ENCODE results near the gene HS6ST3. TPM values are rescaled to one million over a fixed set of nuclear protein-coding genes. Genes with fewer than 3 reads are reported as not detected.

Gene HS6ST3
- total RNA-seq, 4 donors from 2014 or later: 0.08 to 0.47 (median 0.41) TPM

DNA sequence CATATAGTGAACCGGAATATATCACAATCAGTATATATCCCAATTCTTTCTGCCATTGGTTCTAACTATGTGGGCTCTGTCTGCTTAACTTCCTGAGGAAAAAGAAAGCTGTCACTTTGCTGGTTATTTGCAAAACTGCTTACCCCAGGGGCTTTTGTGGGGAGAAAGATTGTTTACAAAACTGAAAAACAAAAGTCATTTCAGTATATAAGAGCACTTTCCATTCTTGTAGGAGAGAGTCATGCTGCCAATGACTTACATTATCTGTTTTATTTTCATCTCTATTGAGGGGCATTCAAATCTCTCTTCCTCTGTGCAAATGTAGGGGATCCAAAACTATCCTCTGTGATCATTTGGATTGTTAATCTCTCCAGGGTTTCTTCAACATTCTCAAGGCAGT is 3.2 kb upstream of the HS6ST3 start:
- H3K27ac ChIP-seq: no peak overlapping the region
- H3K4me1 ChIP-seq: peaks cover 19% of the 10 kb centered on the region
- no peak for DNase-seq (ENCODE audit: low spot score in 2 of 2)
- WGBS: 94% methylated on average over 1 of the region's 1 CpG
- peaks cover 55% of the 10 kb centered on the region for H3K27me3 ChIP-seq
- H3K36me3 ChIP-seq: no peaks in the 10 kb centered on the region
- TF ChIP-seq POLR2AphosphoS5 (IDR thresholded peaks at IDR 0.05): no peak
- no peak for TF ChIP-seq POLR2A (IDR thresholded peaks at IDR 0.05)
- TF ChIP-seq, protein P1, sequence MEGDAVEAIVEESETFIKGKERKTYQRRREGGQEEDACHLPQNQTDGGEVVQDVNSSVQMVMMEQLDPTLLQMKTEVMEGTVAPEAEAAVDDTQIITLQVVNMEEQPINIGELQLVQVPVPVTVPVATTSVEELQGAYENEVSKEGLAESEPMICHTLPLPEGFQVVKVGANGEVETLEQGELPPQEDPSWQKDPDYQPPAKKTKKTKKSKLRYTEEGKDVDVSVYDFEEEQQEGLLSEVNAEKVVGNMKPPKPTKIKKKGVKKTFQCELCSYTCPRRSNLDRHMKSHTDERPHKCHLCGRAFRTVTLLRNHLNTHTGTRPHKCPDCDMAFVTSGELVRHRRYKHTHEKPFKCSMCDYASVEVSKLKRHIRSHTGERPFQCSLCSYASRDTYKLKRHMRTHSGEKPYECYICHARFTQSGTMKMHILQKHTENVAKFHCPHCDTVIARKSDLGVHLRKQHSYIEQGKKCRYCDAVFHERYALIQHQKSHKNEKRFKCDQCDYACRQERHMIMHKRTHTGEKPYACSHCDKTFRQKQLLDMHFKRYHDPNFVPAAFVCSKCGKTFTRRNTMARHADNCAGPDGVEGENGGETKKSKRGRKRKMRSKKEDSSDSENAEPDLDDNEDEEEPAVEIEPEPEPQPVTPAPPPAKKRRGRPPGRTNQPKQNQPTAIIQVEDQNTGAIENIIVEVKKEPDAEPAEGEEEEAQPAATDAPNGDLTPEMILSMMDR (IDR thresholded peaks at IDR 0.05): no peak
- no peak for TF ChIP-seq EP300 (IDR thresholded peaks at IDR 0.05)
- no peaks in the 10 kb centered on the region for H3K9me3 ChIP-seq
- H3K4me3 ChIP-seq: no peak overlapping the region

DNA sequence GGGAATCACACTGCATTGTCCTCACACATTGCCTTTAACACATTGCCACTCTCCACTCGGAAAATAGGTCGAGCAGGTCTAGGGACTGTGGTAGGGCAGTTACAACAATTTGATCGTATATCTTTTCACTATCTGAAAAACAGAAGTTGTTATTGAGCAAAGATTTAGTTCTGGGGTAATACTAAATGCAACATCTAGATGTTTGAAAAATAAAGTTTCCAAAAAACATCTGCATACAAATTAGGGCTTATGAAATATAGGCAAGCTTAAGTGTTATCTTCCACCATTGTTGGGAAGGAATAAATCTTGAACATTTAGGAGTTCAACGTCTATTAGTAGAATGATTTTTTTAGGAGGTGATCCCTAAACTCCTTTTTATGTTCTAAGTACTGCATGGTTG is 768 bp upstream of the HS6ST3 start:
- Histone ChIP-seq H3K4me3 (no peak overlapping the region), H3K36me3 (no peaks in the 10 kb centered on the region), H3K27ac (no peak overlapping the region), H3K4me1 (peaks cover 20% of the 10 kb centered on the region), H3K9me3 (no peaks in the 10 kb centered on the region), H3K27me3 (peaks cover 77% of the 10 kb centered on the region)
- TF ChIP-seq EP300 (IDR thresholded peaks at IDR 0.05) (no peak), POLR2A (IDR thresholded peaks at IDR 0.05) (no peak), POLR2AphosphoS5 (IDR thresholded peaks at IDR 0.05) (no peak)
- TF ChIP-seq, protein P1 (IDR thresholded peaks at IDR 0.05): no peak
- DNase-seq (ENCODE audit: low spot score in 2 of 2): no peak
- WGBS: 46% methylated on average over 4 of the region's 4 CpGs

- WGBS: no CpG with 5 or more reads among the region's 133 CpGs
- H3K4me1 ChIP-seq: peaks cover 20% of the 10 kb centered on the region
- H3K27me3 ChIP-seq: peaks cover 78% of the 10 kb centered on the region
- H3K36me3 ChIP-seq: no peaks in the 10 kb centered on the region
- no peak for TF ChIP-seq POLR2AphosphoS5 (IDR thresholded peaks at IDR 0.05)
- TF ChIP-seq, protein P1 (IDR thresholded peaks at IDR 0.05): no peak
- no peak for TF ChIP-seq POLR2A (IDR thresholded peaks at IDR 0.05)
- no peak for TF ChIP-seq EP300 (IDR thresholded peaks at IDR 0.05)
- H3K9me3 ChIP-seq: no peaks in the 10 kb centered on the region
- DNase-seq (ENCODE audit: low spot score in 2 of 2): no peak
- H3K4me3 ChIP-seq: peak overlapping the region; percentile 63
- H3K27ac ChIP-seq: no peak overlapping the region
Observed at GRCh38 chr13:96090240-96091101, 564 bp downstream of the HS6ST3 start.

- no peaks in the 10 kb centered on the region for H3K36me3 ChIP-seq
- peak overlapping the region; percentile 63 for H3K4me3 ChIP-seq
- no peaks in the 10 kb centered on the region for H3K9me3 ChIP-seq
- H3K27me3 ChIP-seq: peaks cover 78% of the 10 kb centered on the region
- TF ChIP-seq, protein P1 (IDR thresholded peaks at IDR 0.05): no peak
- no peak for TF ChIP-seq POLR2AphosphoS5 (IDR thresholded peaks at IDR 0.05)
- no peak for TF ChIP-seq EP300 (IDR thresholded peaks at IDR 0.05)
- TF ChIP-seq POLR2A (IDR thresholded peaks at IDR 0.05): no peak
- 3% methylated on average over 33 of the region's 57 CpGs for WGBS
- peaks cover 20% of the 10 kb centered on the region for H3K4me1 ChIP-seq
- no peak overlapping the region for H3K27ac ChIP-seq
- DNase-seq (ENCODE audit: low spot score in 2 of 2): peak; percentile 65 to 75
Observed at GRCh38 chr13:96091164-96092117, 1.5 kb downstream of the HS6ST3 start.
